ENCODE measurements around the gene RAB22A. TPM values are rescaled to one million over a fixed set of nuclear protein-coding genes. Genes with fewer than 3 reads are reported as not detected.

Gene RAB22A
- total RNA-seq, 4 donors from 2014 or later: 14.9 to 27.9 (median 19.6) TPM

DNA sequence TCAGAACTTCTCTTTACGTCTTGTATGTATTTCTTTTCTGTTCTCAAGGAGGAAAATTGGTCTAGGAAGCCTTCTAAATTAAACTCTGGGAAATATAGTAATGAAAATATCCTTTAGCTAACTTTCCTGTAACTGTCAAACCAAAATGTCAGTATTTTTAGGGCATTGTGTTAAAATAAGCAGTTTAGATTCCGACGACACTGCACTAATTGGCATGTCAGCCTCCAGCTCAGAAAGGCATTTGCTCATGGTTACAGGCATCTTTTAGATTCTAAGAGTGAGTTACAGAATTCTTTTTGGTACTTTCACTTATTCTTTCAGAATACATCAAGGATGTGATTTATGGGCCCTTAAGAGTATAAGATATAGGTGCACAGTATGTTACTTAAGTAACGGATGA is 53.5 kb downstream of the RAB22A start:
- TF ChIP-seq, protein P1, sequence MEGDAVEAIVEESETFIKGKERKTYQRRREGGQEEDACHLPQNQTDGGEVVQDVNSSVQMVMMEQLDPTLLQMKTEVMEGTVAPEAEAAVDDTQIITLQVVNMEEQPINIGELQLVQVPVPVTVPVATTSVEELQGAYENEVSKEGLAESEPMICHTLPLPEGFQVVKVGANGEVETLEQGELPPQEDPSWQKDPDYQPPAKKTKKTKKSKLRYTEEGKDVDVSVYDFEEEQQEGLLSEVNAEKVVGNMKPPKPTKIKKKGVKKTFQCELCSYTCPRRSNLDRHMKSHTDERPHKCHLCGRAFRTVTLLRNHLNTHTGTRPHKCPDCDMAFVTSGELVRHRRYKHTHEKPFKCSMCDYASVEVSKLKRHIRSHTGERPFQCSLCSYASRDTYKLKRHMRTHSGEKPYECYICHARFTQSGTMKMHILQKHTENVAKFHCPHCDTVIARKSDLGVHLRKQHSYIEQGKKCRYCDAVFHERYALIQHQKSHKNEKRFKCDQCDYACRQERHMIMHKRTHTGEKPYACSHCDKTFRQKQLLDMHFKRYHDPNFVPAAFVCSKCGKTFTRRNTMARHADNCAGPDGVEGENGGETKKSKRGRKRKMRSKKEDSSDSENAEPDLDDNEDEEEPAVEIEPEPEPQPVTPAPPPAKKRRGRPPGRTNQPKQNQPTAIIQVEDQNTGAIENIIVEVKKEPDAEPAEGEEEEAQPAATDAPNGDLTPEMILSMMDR (IDR thresholded peaks at IDR 0.05; ENCODE audit: low read depth): no peak

DNA sequence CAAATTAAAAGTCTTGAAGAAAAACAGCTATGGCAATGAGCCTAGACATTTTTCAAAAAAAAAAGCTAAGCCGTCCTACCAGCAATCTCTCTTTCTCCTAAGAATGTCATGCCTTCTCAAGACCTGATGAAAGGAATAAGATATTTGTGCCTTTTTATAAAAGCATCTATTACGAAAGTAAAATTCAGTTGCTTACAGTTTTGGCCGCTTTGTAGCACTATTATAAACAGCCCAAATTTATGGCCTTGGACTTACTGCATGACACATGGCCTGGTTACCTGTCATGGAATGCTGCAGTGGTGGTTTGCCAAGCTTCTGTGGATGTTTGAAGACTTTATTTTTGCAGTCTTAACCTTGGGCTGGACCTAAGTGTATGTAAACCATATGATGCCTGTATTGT is 57.4 kb downstream of the RAB22A start:
- TF ChIP-seq, protein P1 (IDR thresholded peaks at IDR 0.05; ENCODE audit: low read depth): no peak

DNA sequence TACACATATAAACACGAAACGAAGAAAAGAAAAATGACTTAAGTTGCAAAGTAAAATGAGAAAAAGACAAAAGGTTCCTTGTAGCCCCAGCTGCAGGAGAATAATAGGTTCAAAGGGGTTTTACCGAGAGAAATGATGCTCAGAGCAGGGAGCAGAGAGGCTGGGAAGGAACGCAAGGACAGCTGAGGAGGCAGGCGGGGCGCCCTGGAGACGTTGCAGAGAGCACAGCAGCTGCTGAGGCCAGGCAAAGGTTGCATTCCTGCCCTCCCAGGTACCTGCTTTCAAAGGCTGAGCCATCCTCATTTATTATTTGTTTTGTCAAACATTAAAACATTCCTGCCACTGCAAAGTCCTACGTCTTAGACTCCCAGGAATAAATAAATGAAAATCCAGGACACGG is 63.3 kb downstream of the RAB22A start:
- TF ChIP-seq, protein P1 (IDR thresholded peaks at IDR 0.05; ENCODE audit: low read depth): no peak

DNA sequence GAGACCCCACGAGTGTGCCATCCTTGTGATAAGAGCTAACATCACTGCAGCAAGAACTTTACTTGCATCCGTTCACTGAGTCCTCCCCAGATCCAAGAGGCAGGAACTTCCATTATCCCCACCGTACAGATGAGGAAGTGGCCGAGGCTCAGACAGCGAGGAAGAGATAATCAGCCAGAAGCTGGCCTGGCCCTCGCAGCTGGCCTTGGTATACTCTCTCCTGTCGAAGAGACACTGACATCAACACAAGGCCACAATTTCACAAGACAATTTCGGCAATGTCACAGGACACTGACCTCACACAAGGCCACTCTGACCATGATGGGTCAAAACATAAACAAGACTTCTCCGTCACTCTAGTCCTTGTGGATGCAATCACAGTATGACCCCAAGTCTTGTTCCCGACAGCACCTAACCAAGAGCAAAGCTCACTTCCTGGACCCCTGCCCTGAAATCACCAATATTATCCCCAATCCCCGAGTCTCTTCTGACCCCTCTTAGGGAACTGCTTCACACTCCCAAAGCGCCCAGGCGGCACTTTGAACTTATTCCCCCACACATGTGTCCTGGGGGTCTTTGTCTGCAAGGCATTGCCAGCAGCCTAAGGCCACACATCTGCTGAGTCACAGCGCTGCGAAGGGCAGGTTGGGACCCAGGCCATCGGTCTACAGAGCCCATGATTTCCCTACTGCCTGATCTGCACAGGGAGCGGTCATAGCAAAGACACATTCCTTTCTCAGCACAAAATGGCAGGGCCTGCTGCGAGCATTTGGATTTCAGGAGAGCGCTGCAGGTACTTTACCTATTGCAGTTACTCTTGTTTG is 64.7 kb downstream of the RAB22A start:
- TF ChIP-seq, protein P1 (IDR thresholded peaks at IDR 0.05; ENCODE audit: low read depth): no peak

DNA sequence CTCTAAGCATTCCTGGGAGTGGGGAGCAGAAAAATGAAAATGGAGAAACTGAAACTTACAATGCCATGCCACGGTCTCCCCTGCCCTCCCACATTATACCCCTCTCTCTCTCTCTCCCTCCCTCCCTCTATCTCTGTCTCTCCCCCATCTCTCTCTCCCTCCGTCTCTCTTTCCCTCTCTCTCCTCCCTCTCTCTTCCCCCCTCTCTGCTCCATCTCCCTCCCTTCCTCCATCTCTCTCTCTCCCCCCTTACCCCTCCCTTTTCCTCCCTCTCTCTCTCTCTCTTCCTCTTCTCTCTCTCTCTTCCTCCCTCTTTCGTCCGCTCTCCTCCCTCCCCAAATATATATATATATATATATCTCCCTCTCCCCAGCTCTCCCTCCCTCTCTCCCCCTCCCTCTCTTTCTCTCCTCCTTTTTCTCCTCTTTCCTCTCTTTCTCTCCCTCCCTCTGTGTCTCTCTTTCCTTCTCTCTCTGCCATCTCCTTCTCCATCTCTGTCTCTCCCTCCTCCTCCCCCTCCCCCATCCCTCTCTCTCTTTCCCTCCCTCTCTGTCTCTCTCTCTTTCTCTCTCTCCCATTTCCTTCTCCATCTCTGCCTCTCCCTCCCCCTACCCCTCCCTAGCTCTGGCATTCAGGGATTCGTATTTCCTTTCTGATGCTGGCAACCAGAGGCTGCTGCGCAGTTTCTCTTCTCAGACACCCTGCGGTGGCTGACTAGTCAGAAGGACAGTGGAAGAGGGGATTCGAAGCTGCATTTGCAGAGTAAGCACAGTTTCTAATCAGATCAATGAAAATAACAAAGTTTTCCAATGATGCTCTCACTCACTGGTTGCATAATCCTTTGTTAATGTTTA is 65.6 kb downstream of the RAB22A start:
- TF ChIP-seq, protein P1 (IDR thresholded peaks at IDR 0.05; ENCODE audit: low read depth): no peak

DNA sequence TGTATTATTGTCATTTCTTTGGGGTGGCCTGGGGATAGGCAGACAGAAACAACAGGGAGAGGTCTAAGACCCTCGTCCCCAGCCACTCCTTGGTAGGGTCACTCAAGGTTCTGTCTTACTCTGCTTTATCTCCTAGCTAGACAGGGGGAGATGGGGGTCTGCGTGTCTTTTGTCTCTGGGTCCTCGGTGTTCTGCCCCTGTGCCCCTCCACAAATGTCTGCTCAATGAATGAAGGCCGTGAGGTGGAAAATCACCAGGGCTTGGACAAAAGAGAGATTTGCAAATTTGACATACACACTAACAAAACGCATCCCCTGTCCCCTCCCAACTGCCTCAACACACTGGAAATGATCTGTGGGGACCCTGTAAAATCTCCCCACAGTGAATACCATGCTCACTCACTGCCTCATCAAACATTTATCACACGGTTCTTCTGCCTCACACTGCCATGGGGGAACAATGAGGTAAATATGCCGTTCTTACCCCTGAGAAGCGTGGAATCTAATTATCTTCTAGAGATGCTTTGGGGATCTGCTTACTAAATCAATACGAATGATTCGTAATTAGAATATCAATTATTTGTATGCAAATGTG is 66.3 kb downstream of the RAB22A start:
- TF ChIP-seq, protein P1 (IDR thresholded peaks at IDR 0.05; ENCODE audit: low read depth): no peak

DNA sequence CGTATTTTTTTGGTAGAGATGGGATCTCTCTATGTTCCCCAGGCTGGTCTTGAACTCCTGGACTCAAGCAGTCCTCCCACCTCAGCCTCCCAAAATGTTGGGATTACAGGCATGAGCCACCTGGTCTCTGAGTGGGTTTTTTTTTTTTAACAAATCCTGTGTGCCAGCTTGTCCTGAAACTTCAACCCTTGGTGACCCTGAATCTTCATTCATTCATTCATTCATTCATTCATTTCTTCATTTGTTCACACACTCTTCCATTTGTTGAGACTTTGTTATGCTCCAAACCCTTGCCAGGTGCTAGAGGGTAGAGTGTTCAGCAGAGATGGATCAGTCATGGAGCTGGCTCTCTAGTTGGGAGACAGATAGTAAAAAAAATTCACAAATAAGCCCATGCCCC is 67.5 kb downstream of the RAB22A start:
- TF ChIP-seq, protein P1 (IDR thresholded peaks at IDR 0.05; ENCODE audit: low read depth): no peak
